GM18502 (cell line): Measurements from ENCODE around the gene ABCC4.
A peak's percentile ranks its signal among the peaks of the same experiment; 100 is the strongest.

Source experiments
- ATAC-seq: cut with Tn5 transposase; IDR thresholded peaks from one replicate; pipeline ENCODE4 v1.9.1; 2021; ENCODE audit warnings: mild to moderate bottlenecking; ENCODE audit not compliant: unreplicated experiment, poor library complexity

The ABCC4 gene

GRCh38 chr13:95083758-95084157 is 217.5 kb downstream of the ABCC4 start:
- no peak for ATAC-seq

DNA sequence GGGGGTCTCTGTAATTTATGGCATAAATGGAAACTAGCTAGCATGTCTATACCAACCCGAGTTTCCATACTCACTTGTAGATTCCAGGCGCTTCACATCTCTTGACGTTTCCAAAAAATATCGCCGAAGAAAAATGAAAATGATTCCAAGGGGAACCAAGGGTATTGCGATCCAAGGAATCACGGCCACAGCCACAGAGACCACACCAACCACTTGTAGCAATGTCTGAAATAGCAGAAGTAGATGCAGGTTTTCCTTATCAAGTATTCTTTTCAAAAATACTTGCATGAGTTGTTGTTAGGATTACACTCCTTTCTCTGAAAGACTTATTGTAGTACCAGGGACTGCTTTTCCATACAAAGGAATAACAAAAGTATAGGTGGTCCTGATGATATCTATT is 218.2 kb downstream of the ABCC4 start:
- no peak for ATAC-seq

DNA sequence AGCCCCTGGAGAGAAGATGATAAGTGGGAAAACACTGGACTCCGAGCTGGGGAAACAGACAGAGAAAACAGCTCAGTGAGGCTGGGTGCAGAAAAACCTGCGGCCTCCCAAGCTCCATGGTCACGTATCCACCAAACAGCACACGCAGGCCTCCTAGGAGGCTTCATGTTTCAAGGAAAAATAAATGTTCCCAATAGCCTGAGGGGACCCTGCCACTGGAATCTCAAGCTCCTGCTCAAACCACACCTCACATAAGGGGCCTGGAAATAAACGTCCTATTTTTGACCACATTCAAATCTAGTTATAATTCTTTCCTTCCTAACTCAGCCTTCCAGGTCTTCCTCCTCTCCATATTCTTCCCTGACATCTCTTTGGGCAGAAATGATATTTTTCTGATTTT is 225.7 kb downstream of the ABCC4 start:
- ATAC-seq, result no peak

DNA sequence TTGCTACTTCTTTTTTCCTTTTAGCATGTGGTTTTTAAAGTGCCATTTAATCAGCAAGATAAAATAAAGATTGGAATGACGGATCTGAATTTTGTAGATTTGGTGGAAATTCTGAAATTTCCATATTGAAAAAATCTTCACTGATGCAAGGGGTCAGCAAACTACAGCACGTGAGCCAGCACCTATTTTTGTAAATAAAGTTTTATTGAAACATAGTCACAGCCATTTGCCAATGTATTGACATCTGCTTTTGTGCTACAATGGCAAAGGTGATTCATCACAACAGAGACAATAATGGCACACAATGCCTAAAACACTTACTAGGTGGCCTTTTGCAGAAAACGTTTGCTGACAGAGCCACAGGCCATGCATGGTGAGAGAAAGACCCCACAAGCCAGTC is 226.4 kb downstream of the ABCC4 start:
- no peak for ATAC-seq

- ATAC-seq, result no peak
Observed at GRCh38 chr13:95073747-95074311, 227.4 kb downstream of the ABCC4 start.

DNA sequence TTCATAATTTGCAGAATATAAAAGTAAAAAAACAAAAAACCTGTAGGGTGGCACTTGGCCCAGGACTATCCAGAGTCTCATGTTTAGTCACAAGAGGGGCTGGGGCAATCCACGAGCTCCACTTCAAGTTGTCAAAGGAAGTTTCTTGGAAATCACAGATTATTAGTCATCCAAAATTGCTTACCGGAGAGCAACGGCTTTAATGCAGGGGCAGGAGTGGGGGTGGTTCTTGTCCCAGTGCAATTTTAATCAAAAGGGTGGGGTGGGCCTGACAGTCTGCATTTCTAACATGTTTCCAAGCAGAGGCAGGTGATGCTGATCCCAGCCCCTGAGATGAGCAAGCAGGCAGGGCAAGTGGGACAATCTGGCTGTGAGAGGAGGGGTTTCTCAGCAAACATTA is 233.9 kb downstream of the ABCC4 start:
- no peak for ATAC-seq

GRCh38 chr13:95060014-95060519 is 241.2 kb downstream of the ABCC4 start:
- no peak for ATAC-seq

DNA sequence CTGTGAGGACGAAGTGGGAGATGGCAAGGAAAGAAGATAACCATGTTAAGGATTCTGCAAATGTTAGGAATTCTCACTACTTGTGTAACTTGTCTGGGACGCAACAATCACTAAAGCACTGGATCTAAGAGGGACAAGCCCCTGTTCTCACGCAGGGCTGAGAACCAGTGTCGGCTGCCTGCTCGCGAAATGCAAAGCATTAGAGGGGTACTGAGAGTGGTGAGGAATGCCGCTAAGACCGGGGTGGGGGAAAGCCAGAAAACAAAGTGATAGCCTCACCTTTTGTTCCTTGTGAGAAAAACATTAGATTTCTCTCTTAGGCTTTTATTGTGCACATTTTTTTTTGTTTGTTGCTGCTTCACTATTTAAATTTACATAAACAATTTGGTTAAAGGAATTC is 241.9 kb downstream of the ABCC4 start:
- no peak for ATAC-seq

DNA sequence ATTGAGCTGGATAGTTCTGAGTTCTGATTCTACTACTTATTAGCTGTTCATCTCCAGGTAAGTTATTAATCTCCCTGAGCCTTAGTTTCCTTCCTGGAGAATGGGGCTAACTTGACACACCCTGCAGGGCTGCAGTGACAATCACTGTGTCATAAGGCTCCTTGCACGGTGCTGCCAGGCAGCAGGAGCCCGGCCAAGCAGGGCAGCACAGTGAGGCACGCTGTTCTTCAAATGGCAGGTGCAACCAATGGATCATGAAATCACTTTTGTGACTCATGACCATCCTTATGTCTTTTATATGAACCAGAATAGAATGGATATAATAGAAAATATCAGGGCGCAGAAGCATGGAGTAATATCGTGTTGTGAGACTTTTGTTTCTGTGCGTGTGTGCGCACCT is 242.6 kb downstream of the ABCC4 start:
- ATAC-seq, result no peak

DNA sequence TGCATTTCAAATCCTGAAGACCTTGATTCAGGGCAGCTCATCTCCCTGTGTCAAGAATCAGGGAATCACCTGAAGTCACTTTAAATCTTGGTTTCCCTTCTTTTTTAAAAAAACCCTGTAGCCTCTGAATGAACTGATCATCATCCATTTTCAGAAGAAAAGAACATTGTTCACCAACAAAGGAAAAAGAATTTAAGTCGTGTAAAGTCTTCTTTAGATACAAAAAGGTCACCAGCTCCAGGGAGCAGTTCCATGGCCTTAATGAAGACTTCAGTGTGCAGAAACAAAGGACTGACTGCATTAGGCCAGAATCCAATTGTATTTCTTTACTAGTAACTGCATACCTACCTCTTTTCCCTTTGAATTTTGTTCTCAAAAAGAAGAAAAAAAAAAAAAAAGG is 245.0 kb downstream of the ABCC4 start:
- no peak for ATAC-seq

GRCh38 chr13:95050800-95051615 is 250.2 kb downstream of the ABCC4 start:
- ATAC-seq, result peak; percentile 59

DNA sequence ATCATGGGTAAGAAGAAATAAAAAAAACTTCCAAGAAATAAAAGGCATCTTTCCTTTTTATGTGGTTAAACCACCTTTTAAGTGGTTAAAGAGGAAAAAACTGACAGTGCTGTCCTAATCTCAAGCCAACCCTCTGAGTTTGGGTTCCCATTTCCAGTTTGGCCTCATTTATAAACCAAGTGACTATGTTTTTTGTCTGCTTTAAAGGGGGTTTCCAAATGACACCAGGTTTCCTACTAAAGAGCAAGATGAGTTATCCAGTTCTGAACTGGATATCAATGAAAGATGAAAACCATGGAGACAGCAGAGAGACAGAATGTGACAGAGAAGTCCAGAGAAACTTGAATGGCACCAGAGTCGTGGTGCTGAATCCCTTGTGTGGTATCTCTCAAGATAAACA is 251.5 kb downstream of the ABCC4 start:
- no peak for ATAC-seq

DNA sequence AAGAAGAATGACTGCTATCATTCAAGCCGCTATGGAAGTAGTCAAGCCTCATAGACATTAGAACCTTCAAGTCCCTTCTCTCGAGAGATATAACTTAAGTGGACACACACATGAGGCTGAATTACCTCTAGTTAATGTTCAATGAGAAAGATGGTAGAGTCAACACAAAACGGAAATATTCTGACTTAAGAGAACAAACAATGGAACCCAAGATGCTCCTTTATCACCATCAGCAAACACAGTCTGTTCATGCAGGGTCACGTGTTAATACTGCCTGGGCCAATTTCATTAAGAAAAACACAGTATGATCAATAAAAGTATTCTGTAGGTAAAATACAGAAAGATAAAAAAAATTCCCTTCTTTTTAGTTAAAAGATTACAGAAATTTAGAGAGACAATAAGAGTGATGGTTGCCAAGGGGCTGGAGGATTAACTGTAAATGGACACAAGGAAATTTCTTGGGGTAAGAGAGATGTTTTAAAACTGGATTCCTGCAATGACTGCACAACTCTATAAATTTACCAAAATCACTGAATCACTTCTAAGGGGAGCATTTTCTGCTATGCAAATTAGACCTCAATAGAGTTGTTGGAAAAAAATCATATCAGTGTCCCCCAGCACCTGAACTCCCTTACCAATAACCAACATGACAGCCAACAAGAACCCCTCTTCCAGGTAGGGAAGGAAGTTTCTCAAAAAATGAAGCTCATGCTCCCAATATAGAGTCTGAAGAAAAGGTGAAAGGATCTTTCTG is 256.6 kb downstream of the ABCC4 start:
- no peak for ATAC-seq

GRCh38 chr13:95039415-95039814 is 261.8 kb downstream of the ABCC4 start:
- no peak for ATAC-seq

- ATAC-seq, result no peak
Observed at GRCh38 chr13:95038949-95039348, 262.3 kb downstream of the ABCC4 start.

DNA sequence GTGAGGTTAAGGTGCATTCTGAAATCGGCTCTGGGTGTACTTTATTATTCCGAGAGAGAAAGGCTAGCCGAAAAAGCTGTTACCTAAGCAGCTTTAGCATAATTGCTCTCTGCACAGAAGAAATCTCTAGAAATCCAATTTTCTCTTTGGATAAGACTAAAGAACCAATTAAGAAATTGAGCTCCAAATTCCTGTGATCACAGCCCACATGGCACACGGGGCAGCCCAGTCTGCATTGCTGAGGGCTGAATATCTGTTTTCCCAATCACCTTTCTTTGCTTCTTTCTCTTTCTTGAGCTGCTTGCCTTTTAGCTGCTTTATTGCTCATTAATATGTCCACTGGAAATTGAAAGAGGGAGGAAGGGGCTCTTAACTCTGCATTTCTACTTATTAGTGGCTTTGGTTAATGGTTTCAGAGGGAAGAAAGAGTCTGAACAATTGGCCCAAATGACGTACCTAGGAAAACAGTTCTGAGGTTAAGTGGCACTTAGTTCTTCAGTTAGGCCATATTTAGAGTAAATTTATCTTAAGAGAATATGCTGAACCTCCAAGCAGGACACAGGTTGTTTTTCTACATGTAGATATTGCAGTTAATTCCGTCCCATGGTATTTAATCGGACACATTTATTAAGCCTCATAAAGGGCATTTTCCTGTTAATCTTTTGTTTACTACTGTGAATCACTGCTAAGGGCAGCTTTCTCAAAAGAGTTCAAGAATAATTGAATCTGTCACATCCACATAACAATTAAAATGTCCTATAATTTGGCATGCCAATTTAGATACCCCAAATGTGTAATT is 265.7 kb downstream of the ABCC4 start:
- no peak for ATAC-seq

GRCh38 chr13:95033890-95034289 is 267.4 kb downstream of the ABCC4 start:
- ATAC-seq, result peak; percentile 79

DNA sequence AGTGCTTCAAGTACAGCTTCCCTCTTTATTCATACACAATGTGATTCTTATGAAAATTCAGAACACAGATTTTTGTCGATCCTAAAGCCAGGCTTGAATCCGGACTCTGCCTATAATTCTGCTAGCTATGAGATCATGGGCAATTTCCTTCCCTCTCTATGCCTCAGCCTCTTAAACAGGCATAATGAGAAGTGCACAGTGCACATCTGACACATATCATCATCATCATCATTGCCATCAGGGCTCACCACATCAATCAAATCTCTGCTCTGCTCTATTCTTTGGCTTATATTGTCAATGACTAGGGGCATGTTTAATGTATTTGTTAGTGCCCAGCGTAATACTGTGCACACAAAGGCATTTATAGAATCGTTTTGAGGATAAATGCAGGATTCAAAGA is 269.1 kb downstream of the ABCC4 start:
- no peak for ATAC-seq

DNA sequence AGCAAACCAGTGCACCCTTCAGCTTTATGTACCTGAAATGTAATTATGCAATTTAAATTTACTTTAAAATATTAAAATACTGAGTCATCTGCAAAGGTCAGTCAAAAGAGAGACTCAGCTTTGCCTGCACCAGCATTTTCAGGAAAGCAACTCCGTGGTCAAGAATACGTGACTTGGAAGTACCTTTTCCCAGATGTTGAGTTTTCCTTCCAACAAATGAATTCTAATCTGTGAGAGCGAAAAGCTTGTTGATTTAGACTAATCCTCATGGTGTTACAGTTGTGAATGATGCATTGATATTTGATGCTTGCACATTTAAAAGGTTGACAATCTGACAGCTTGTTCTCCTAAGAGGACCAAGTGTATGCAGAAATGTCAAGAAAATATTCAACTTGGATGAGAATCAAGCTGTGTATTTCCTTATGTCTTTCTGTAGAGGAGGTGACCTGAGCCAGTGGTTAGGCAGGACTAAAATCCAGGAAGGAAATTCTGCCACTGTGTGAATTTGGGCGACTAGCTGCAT is 270.4 kb downstream of the ABCC4 start:
- ATAC-seq, result no peak

DNA sequence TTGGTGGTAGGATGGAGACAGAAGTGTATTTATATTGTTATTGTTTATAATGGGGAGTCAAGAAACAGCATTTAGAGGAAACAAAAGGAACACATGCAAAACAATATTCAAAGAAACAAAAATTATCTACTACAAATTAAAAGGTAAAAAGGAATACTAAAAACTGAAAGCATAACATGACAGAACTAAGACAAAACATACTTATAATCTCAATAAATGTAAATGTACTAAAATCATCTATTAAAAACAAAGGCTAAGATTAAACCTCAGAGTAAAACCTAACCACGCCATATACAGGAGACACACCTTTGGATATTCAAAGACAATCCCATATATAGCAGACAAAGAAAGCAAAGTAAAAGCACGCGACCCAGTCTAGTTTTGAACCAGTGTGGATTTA is 273.6 kb downstream of the ABCC4 start:
- ATAC-seq, result no peak
